ENCODE data around the gene UBE2O.

UBE2O gene

GRCh38 chr17:76485569-76485968 is 32.6 kb upstream of the UBE2O start:
- DNase-seq (ENCODE audit: low spot score): no peak

GRCh38 chr17:76484228-76484725 is 31.3 kb upstream of the UBE2O start:
- DNase-seq (ENCODE audit: low spot score): no peak

GRCh38 chr17:76481071-76481655 is 28.2 kb upstream of the UBE2O start:
- DNase-seq (ENCODE audit: low spot score): no peak

- DNase-seq (ENCODE audit: low spot score): no peak
Measured at GRCh38 chr17:76480632-76481031, 27.7 kb upstream of the UBE2O start.

- DNase-seq (ENCODE audit: low spot score): no peak
Measured at GRCh38 chr17:76479515-76480060, 26.6 kb upstream of the UBE2O start.

GRCh38 chr17:76478730-76479514 is 26.0 kb upstream of the UBE2O start:
- no peak for DNase-seq (ENCODE audit: low spot score)

GRCh38 chr17:76478097-76478496 is 25.1 kb upstream of the UBE2O start:
- DNase-seq (ENCODE audit: low spot score): no peak

GRCh38 chr17:76477576-76477975 is 24.6 kb upstream of the UBE2O start:
- DNase-seq (ENCODE audit: low spot score): no peak

GRCh38 chr17:76476736-76477135 is 23.8 kb upstream of the UBE2O start:
- DNase-seq (ENCODE audit: low spot score): no peak

- no peak for DNase-seq (ENCODE audit: low spot score)
Measured at GRCh38 chr17:76475302-76475701, 22.4 kb upstream of the UBE2O start.

- DNase-seq (ENCODE audit: low spot score): no peak
Measured at GRCh38 chr17:76474894-76475293, 21.9 kb upstream of the UBE2O start.

- DNase-seq (ENCODE audit: low spot score): no peak
Measured at GRCh38 chr17:76474238-76474637, 21.3 kb upstream of the UBE2O start.

- no peak for DNase-seq (ENCODE audit: low spot score)
Measured at GRCh38 chr17:76473541-76473985, 20.6 kb upstream of the UBE2O start.

GRCh38 chr17:76472726-76473125 is 19.8 kb upstream of the UBE2O start:
- DNase-seq (ENCODE audit: low spot score): no peak

GRCh38 chr17:76472258-76472645 is 19.3 kb upstream of the UBE2O start:
- no peak for DNase-seq (ENCODE audit: low spot score)

- no peak for DNase-seq (ENCODE audit: low spot score)
Measured at GRCh38 chr17:76471498-76472257, 18.7 kb upstream of the UBE2O start.

GRCh38 chr17:76469991-76470739 is 17.2 kb upstream of the UBE2O start:
- no peak for DNase-seq (ENCODE audit: low spot score)

GRCh38 chr17:76469076-76469990 is 16.4 kb upstream of the UBE2O start:
- no peak for DNase-seq (ENCODE audit: low spot score)

- DNase-seq (ENCODE audit: low spot score): no peak
Measured at GRCh38 chr17:76468634-76469010, 15.7 kb upstream of the UBE2O start.

GRCh38 chr17:76467809-76468633 is 15.1 kb upstream of the UBE2O start:
- DNase-seq (ENCODE audit: low spot score): no peak
